Spinal cord (tissue), 10 donors: ENCODE data around the gene KLHL29. TPM values are rescaled to one million over a fixed set of nuclear protein-coding genes. Genes with fewer than 3 reads are reported as not detected.

ENCODE experiments used
- DNase-seq, 6 donors: peaks; one replicate each; pipeline versions ENCODE4 v3.0.0 to v3.0.0-alpha.2; 2013 to 2015; ENCODE audit warnings: low spot score in 6 of 6, low read depth in 4 of 6
- H3K27ac ChIP-seq: one replicate; pipeline ENCODE4 v1.5.1; 2013; ENCODE audit warnings: low read depth, low read length, control low read depth
- H3K27me3 ChIP-seq: one replicate; pipeline ENCODE4 v1.6.1; 2013; ENCODE audit warnings: low read length; ENCODE audit not compliant: control insufficient read depth, insufficient read depth
- H3K36me3 ChIP-seq: one replicate; pipeline ENCODE4 v1.6.1; 2013; ENCODE audit warnings: low read length; ENCODE audit not compliant: control insufficient read depth, insufficient read depth
- H3K4me1 ChIP-seq: one replicate; pipeline ENCODE4 v1.6.1; 2013; ENCODE audit warnings: low read length; ENCODE audit not compliant: control insufficient read depth, insufficient read depth
- H3K4me3 ChIP-seq: one replicate; pipeline ENCODE4 v1.5.1; 2013; ENCODE audit warnings: low read depth, low read length, control low read depth
- H3K9me3 ChIP-seq: one replicate; pipeline ENCODE4 v1.6.1; 2013; ENCODE audit warnings: low read length; ENCODE audit not compliant: control insufficient read depth, insufficient read depth
- WGBS: methylation state at CpG from one replicate; pipeline ENCODE4 v1.1.5; 2013; ENCODE audit warnings: missing lambda C conversion rate; ENCODE audit not compliant: insufficient coverage; 5-methylcytosine and 5-hydroxymethylcytosine counted together
- polyA plus RNA-seq, 2 donors: library from polyadenylated mRNA; unstranded; fragments of 120-200 nt; gene quantifications; one replicate each; pipeline ENCODE4 v1.2.1, GENCODE V29; 2013; ENCODE audit not compliant: insufficient read length in 2 of 2
- total RNA-seq, 2 donors: library from RNA; depleted of rRNA in 1 of 2; stranded (reverse); fragments of 120-200 nt in 1 of 2; fragments of >200 nt in 1 of 2; gene quantifications; one replicate each; pipeline versions ENCODE4 v1.2.3 to v1.2.4, GENCODE V29; 2013 to 2014
- donor health status: healthy.

KLHL29 gene
- total and polyA plus RNA-seq, 4 donors, result 8.7 to 19.4 (median 14.0) TPM

DNA sequence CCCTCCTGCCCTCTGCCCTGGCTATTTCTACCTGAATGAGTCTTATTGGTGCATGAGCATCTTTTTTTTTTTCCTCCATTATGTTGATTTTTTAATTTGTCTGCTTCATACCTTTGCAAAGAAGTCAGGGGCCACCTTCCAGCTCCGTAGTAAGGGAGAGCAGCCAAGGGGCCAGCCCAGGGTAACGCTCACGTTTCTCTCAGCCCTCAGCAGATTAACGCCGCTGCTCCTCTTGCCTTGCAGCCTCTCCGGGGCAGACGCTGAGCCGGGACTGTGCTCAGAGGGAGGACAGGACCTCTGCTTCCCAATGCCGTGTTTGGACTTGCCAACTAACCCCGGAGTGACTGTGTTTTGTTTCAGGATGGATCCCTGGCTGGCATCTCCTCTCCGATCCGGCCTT is 300.2 kb downstream of the KLHL29 start:
- Histone ChIP-seq H3K4me1 (peaks cover 23% of the 10 kb centered on the region), H3K27me3 (no peaks in the 10 kb centered on the region), H3K27ac (no peak overlapping the region), H3K4me3 (no peak overlapping the region), H3K9me3 (no peaks in the 10 kb centered on the region), H3K36me3 (peaks cover 65% of the 10 kb centered on the region)
- DNase-seq, result no peak
- 36% methylated on average over 12 of the region's 12 CpGs for WGBS

- H3K27me3 ChIP-seq, result no peaks in the 10 kb centered on the region
- WGBS, result 88% methylated on average over 9 of the region's 9 CpGs
- DNase-seq, result no peak
- H3K4me3 ChIP-seq, result no peak overlapping the region
- no peaks in the 10 kb centered on the region for H3K9me3 ChIP-seq
- H3K4me1 ChIP-seq, result peaks cover 23% of the 10 kb centered on the region
- H3K36me3 ChIP-seq, result peaks cover 70% of the 10 kb centered on the region
- H3K27ac ChIP-seq, result no peak overlapping the region
Observed at GRCh38 chr2:23685706-23686105, 300.7 kb downstream of the KLHL29 start.

DNA sequence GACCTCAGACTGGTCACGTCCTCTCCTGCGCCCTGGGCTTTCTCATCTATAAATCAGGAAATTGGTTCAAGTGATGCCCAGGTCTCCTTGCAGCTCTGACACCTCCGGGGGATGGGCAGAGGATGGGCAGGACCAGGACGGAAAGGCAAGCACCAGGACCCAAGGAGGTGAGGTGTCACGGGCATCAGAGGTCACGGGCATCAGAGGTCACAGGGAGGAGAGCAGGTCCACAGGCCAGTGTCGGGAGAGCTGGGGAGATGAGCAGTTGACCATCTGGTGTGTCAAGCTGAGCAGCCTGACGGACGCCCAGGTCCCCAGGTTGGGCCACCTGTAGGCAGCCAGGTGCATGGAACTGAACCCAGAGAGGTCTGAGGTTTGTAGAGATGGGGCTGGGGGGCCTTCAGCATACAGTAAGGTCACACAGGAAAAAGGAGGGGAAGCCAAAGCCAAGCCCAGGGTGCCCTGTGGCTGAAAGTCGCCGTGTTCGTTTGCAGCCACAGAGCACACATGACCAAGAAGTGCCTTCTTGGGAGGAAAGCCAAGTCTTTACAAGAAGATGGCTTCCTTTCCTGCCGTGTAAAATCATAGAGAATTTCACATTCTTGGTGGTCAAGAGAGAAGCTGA is 301.5 kb downstream of the KLHL29 start:
- H3K27ac ChIP-seq, result no peak overlapping the region
- H3K4me3 ChIP-seq, result no peak overlapping the region
- H3K27me3 ChIP-seq, result no peaks in the 10 kb centered on the region
- H3K36me3 ChIP-seq, result peaks cover 74% of the 10 kb centered on the region
- WGBS, result 95% methylated on average over 13 of the region's 13 CpGs
- peaks cover 16% of the 10 kb centered on the region for H3K4me1 ChIP-seq
- H3K9me3 ChIP-seq, result no peaks in the 10 kb centered on the region
- DNase-seq, result no peak

DNA sequence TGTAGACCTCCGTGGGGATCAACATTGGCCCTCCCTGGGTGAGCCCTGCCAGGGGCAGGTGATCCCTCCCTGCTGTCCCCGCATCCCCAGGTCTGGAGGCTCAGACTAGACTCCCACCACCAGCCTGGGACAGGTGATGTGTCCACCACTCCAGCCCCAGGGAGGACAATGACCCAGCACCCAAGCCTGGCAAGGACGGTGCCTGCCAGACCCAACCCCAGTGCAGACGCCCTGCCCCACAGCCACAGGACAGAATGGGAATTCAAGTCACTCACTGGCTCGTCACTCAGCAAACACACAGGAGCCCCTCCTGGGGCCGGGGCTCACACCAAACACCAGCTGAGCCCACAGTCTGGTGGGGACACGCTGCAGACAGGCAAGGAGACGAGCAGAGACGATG is 302.2 kb downstream of the KLHL29 start:
- no peak for DNase-seq
- Histone ChIP-seq H3K36me3 (peaks cover 81% of the 10 kb centered on the region), H3K27me3 (no peaks in the 10 kb centered on the region), H3K27ac (no peak overlapping the region), H3K9me3 (no peaks in the 10 kb centered on the region), H3K4me3 (no peak overlapping the region), H3K4me1 (peaks cover 15% of the 10 kb centered on the region)
- 93% methylated on average over 9 of the region's 9 CpGs for WGBS

DNA sequence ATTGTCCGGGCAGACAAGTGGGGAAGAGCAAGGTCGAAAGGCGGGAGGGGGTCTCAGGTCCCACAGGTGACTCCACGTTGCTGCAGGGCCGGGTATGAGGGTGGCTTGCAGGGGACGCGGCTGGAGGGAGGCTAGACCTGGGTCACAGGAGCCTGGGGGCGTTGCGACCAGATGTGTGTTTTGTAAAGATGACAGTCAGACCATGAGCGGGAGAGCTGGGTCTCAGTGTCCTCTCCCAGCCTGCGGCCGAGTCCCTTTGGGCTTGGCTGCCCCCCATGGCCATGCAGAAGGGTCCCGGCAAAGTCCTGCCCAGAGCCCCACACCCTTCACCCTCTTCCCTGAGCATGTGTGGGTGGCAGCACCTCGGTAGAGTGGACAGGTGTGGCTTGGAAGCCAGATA is 302.7 kb downstream of the KLHL29 start:
- no peaks in the 10 kb centered on the region for H3K27me3 ChIP-seq
- no peaks in the 10 kb centered on the region for H3K9me3 ChIP-seq
- 96% methylated on average over 14 of the region's 14 CpGs for WGBS
- DNase-seq, result no peak
- no peak overlapping the region for H3K27ac ChIP-seq
- no peak overlapping the region for H3K4me3 ChIP-seq
- peaks cover 15% of the 10 kb centered on the region for H3K4me1 ChIP-seq
- peaks cover 86% of the 10 kb centered on the region for H3K36me3 ChIP-seq

DNA sequence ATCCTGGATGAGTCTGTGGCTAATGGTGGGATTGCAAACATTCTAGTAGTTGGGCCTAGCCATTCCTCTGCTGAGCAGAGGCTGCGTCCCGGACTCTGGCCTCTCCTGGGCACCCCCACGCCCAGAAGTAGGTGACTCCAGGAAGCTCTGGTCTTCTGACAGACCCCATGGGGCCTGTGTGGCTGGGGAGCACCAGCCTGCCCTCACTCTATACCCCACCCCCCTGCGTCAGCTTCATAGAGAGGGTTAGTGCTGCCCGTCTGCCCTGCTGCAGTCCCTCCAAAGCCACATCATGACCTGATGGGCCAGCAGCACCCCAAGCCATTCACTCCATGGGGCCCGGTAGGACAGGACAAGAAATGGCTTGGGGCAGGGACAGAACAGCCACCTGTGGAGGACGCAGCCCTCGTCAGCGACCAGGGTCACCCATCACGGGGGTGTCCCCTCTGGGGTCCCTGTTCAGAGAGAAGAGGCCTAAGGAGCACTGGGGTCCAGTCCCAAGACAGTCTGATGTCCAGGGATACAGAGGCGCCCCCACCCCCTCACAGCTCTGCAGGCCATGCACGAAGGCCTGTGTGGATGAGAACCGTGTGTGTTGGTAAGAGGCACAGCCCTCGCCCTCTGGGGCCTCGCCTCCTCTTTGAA is 303.6 kb downstream of the KLHL29 start:
- H3K27me3 ChIP-seq, result no peaks in the 10 kb centered on the region
- H3K4me1 ChIP-seq, result peaks cover 15% of the 10 kb centered on the region
- H3K4me3 ChIP-seq, result no peak overlapping the region
- 96% methylated on average over 11 of the region's 15 CpGs for WGBS
- no peak for DNase-seq
- H3K27ac ChIP-seq, result no peak overlapping the region
- peaks cover 88% of the 10 kb centered on the region for H3K36me3 ChIP-seq
- no peaks in the 10 kb centered on the region for H3K9me3 ChIP-seq

DNA sequence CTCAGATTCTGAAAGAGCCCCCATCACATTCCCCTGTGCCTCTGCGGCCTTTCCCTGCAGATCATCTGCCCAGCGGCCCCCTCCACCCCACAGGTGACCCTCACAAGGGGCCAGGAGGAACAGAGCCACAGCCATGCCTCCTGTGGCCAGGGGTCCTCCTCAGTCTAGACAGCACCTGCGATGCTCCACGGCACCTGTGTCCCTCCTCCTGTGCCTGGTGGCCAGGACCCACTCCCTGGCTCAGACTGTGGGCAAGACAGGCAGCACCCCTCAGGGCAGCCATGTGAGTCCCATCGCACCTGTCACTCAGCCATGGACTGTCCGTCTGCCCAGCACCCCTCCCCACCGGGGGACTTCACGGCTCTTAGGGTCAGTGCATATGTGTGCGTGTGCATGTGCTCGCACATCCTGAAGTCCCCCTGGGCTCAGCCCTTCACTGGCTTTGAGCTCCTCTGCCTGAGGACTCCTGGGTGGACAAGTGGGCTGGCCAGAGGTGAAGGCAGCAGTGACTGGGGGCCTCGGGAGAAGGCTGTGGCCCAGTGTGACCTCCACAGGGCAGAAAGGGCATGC is 304.2 kb downstream of the KLHL29 start:
- WGBS, result 80% methylated on average over 11 of the region's 11 CpGs
- Histone ChIP-seq H3K36me3 (peaks cover 94% of the 10 kb centered on the region), H3K27me3 (no peaks in the 10 kb centered on the region), H3K9me3 (no peaks in the 10 kb centered on the region), H3K4me1 (peaks cover 15% of the 10 kb centered on the region), H3K4me3 (no peak overlapping the region), H3K27ac (no peak overlapping the region)
- no peak for DNase-seq

DNA sequence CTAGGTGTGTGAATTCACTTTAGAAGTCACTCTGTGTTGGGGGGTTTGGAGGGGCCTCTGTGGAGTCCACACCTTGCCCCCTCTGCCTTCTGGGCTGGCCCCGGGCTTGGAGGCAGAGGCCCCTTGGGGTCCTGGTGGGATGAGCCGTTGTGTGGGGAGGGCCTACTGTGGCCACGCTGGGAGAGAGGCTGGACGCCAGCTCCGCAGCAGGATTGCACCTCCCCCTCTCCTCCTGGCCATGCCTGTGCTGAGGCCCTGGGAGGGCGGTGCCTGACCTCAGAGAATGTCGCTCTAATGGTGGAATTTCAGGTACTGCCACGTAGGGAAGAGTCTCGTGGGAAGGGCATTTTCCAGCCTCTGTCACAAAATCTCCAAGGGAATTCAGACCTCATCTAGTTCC is 304.9 kb downstream of the KLHL29 start:
- H3K4me3 ChIP-seq, result no peak overlapping the region
- no peak overlapping the region for H3K27ac ChIP-seq
- peaks cover 94% of the 10 kb centered on the region for H3K36me3 ChIP-seq
- no peaks in the 10 kb centered on the region for H3K27me3 ChIP-seq
- peaks cover 9% of the 10 kb centered on the region for H3K4me1 ChIP-seq
- WGBS, result 69% methylated on average over 5 of the region's 9 CpGs
- no peaks in the 10 kb centered on the region for H3K9me3 ChIP-seq
- DNase-seq, result no peak

- no peak for DNase-seq
- Histone ChIP-seq H3K9me3 (no peaks in the 10 kb centered on the region), H3K4me3 (no peak overlapping the region), H3K27me3 (no peaks in the 10 kb centered on the region), H3K36me3 (peaks cover 95% of the 10 kb centered on the region), H3K27ac (no peak overlapping the region), H3K4me1 (peaks cover 2% of the 10 kb centered on the region)
- WGBS, result 82% methylated on average over 27 of the region's 31 CpGs
Observed at GRCh38 chr2:23690421-23691105, 305.6 kb downstream of the KLHL29 start.
